Liver (tissue), 9 donors: Measurements from ENCODE around the gene GRK6. TPM values are rescaled to one million over a fixed set of nuclear protein-coding genes. Genes with fewer than 3 reads are reported as not detected.

ENCODE experiments used
- DNase-seq: peaks from one replicate; pipeline ENCODE4 v3.0.0-alpha.2; 2017; ENCODE audit warnings: low spot score
- H3K27ac ChIP-seq, 2 donors: one replicate each; pipeline ENCODE4 v1.7.0; 2013; ENCODE audit warnings: inconsistent platforms in 2 of 2, low read length in 2 of 2, control low read depth in 1 of 2, low read depth in 1 of 2, mild to moderate bottlenecking in 1 of 2
- H3K27me3 ChIP-seq, 4 donors: one replicate each; pipeline versions ENCODE4 v1.6.1 to v1.7.0; 2013; ENCODE audit warnings: low read length in 3 of 4, inconsistent platforms in 1 of 4, mild to moderate bottlenecking in 1 of 4, moderate library complexity in 1 of 4; ENCODE audit not compliant: control insufficient read depth in 4 of 4, insufficient read depth in 4 of 4
- H3K36me3 ChIP-seq, 4 donors: one replicate each; pipeline versions ENCODE4 v1.6.1 to v1.7.0; 2013; ENCODE audit warnings: low read length in 3 of 4, mild to moderate bottlenecking in 3 of 4, low read depth in 1 of 4, moderate library complexity in 1 of 4; ENCODE audit not compliant: control insufficient read depth in 4 of 4, insufficient read depth in 3 of 4
- H3K4me1 ChIP-seq, 4 donors: one replicate each; pipeline versions ENCODE4 v1.6.1 to v1.7.0; 2013; ENCODE audit warnings: low read length in 3 of 4, mild to moderate bottlenecking in 3 of 4, moderate library complexity in 1 of 4; ENCODE audit not compliant: control insufficient read depth in 4 of 4, insufficient read depth in 4 of 4
- H3K4me3 ChIP-seq, 3 donors: one replicate each; pipeline versions ENCODE4 v1.6.1 to v1.7.0; 2013; ENCODE audit warnings: low read length in 3 of 3, control low read depth in 1 of 3, low read depth in 1 of 3, mild to moderate bottlenecking in 1 of 3
- H3K9ac ChIP-seq, 2 donors: one replicate each; pipeline ENCODE4 v1.7.0; 2013; ENCODE audit warnings: low read length in 2 of 2, mild to moderate bottlenecking in 2 of 2, moderate library complexity in 2 of 2, control low read depth in 1 of 2, low read depth in 1 of 2
- H3K9me3 ChIP-seq, 4 donors: one replicate each; pipeline versions ENCODE4 v1.6.1 to v1.7.0; 2013; ENCODE audit warnings: low read length in 3 of 4; ENCODE audit not compliant: control insufficient read depth in 4 of 4
- ATF3 ChIP-seq: IDR thresholded peaks from 2 replicates; pipeline ENCODE4 v1.6.1; 2016; ENCODE audit warnings: antibody characterized with exemption
- CTCF ChIP-seq: fragments of 150-350 bp; IDR thresholded peaks from 2 replicates; pipeline ENCODE4 v1.5.1; 2017; ENCODE audit warnings: improper control_type of control experiment, low read depth, low read length; ENCODE audit not compliant: missing input control
- EGR1 ChIP-seq, 2 donors: IDR thresholded peaks; 2 replicates each; pipeline ENCODE4 v1.6.1; 2016 to 2018; ENCODE audit warnings: antibody characterized with exemption in 2 of 2, low read depth in 2 of 2
- FOXA1 ChIP-seq: IDR thresholded peaks from 2 replicates; pipeline ENCODE4 v1.6.1; 2016; ENCODE audit warnings: antibody characterized with exemption
- FOXA2 ChIP-seq: IDR thresholded peaks from 2 replicates; pipeline ENCODE4 v1.6.1; 2016; ENCODE audit warnings: antibody characterized with exemption
- GABPA ChIP-seq, 2 donors: IDR thresholded peaks in 1 of 2; conservative IDR thresholded peaks in 1 of 2; 2 replicates each; pipeline ENCODE4 v1.6.1; 2016; ENCODE audit warnings: antibody characterized with exemption in 2 of 2, mild to moderate bottlenecking in 1 of 2, moderate library complexity in 1 of 2
- HNF4A ChIP-seq, 2 donors: conservative IDR thresholded peaks; 2 replicates each; pipeline ENCODE4 v1.6.1; 2016; ENCODE audit warnings: antibody characterized with exemption in 2 of 2, mild to moderate bottlenecking in 2 of 2
- HNF4G ChIP-seq: IDR thresholded peaks from 2 replicates; pipeline ENCODE4 v1.6.1; 2016; ENCODE audit warnings: antibody characterized with exemption
- JUND ChIP-seq, 2 donors: IDR thresholded peaks; 2 replicates each; pipeline ENCODE4 v1.6.1; 2016; ENCODE audit warnings: antibody characterized with exemption in 2 of 2
- MAX ChIP-seq: IDR thresholded peaks from 2 replicates; pipeline ENCODE4 v1.6.1; 2016; ENCODE audit warnings: antibody characterized with exemption
- NR2F2 ChIP-seq: IDR thresholded peaks from 2 replicates; pipeline ENCODE4 v1.6.1; 2016; ENCODE audit warnings: antibody characterized with exemption
- RAD21 ChIP-seq, 2 donors: IDR thresholded peaks; 2 replicates each; pipeline ENCODE4 v1.6.1; 2016; ENCODE audit warnings: antibody characterized with exemption in 2 of 2, mild to moderate bottlenecking in 2 of 2
- REST ChIP-seq: IDR thresholded peaks from 2 replicates; pipeline ENCODE4 v1.6.1; 2016; ENCODE audit warnings: antibody characterized with exemption, mild to moderate bottlenecking
- RXRA ChIP-seq, 2 donors: IDR thresholded peaks; 2 replicates each; pipeline ENCODE4 v1.6.1; 2017 to 2018; ENCODE audit warnings: antibody characterized with exemption in 2 of 2, mild to moderate bottlenecking in 1 of 2
- SP1 ChIP-seq: IDR thresholded peaks from 2 replicates; pipeline ENCODE4 v1.6.1; 2018; ENCODE audit warnings: antibody characterized with exemption, mild to moderate bottlenecking
- TAF1 ChIP-seq: conservative IDR thresholded peaks from 2 replicates; pipeline ENCODE4 v1.6.1; 2016; ENCODE audit warnings: antibody characterized with exemption, mild to moderate bottlenecking
- YY1 ChIP-seq: IDR thresholded peaks from 2 replicates; pipeline ENCODE4 v1.6.1; 2016; ENCODE audit warnings: antibody characterized with exemption, mild to moderate bottlenecking
- ZBTB33 ChIP-seq: IDR thresholded peaks from 2 replicates; pipeline ENCODE4 v1.6.1; 2016; ENCODE audit warnings: antibody characterized with exemption
- WGBS: extraction: QIAGEN DNeasy Blood & Tissue Kit; methylation state at CpG from one replicate; pipeline ENCODE4 v1.1.7; 2013; 5-methylcytosine and 5-hydroxymethylcytosine counted together
- polyA plus RNA-seq, 2 donors: library from polyadenylated mRNA; stranded (reverse) in 1 of 2; unstranded in 1 of 2; fragments of 200-250 nt in 1 of 2; fragments of >200 nt in 1 of 2; fragmentation: Nextera tagmentation in 1 of 2; extraction: Ambion mirVana in 1 of 2; gene quantifications; one replicate each; pipeline versions ENCODE4 v1.2.1 to v1.2.3, GENCODE V29; 2013 to 2015
- total RNA-seq, 2 donors: library from RNA; depleted of rRNA; stranded (reverse); fragments of >200 nt; gene quantifications; one replicate each; pipeline ENCODE4 v1.2.3, GENCODE V29; 2014
- donor health status: healthy.
- donor health status: healthy.
- donor health status: healthy.
- donor health status: healthy.
- donor health status: healthy.

GRK6 gene
- total and polyA plus RNA-seq, 4 donors, result 3.1 to 24.0 (median 10.8) TPM

GRCh38 chr5:177487975-177488374 lies 61.5 kb downstream of the GRK6 start:
- DNase-seq, result no peak
- Histone ChIP-seq H3K4me3 (no peak overlapping the region), H3K27me3 (no peaks in the 10 kb centered on the region), H3K36me3 (peaks cover 0 to 4% (median under 1%) of the 10 kb centered on the region in 4 donors), H3K9ac (no peak overlapping the region), H3K9me3 (no peaks in the 10 kb centered on the region), H3K27ac (no peak overlapping the region), H3K4me1 (no peaks in the 10 kb centered on the region)
- TF ChIP-seq FOXA1, result no peak
- TF ChIP-seq YY1, result no peak
- no peak for TF ChIP-seq TAF1
- no peak for TF ChIP-seq EGR1 (IDR thresholded peaks at IDR 0.05; ENCODE audit: low read depth in 2 of 2)
- no peak for TF ChIP-seq ZBTB33
- TF ChIP-seq RXRA (IDR thresholded peaks at IDR 0.05), result no peak
- TF ChIP-seq SP1, result no peak
- TF ChIP-seq REST, result no peak
- no peak for TF ChIP-seq MAX
- no peak for TF ChIP-seq CTCF
- no peak for TF ChIP-seq HNF4A (conservative IDR thresholded peaks at IDR 0.05)
- TF ChIP-seq GABPA (IDR thresholded peaks at IDR 0.05 in 1 of 2, conservative IDR thresholded peaks at IDR 0.05 in 1 of 2), result no peak
- no peak for TF ChIP-seq JUND (IDR thresholded peaks at IDR 0.05)
- no peak for TF ChIP-seq ATF3
- no peak for TF ChIP-seq RAD21 (IDR thresholded peaks at IDR 0.05)
- TF ChIP-seq NR2F2, result no peak
- no peak for TF ChIP-seq FOXA2
- TF ChIP-seq HNF4G, result no peak
- 95% methylated on average over 15 of the region's 15 CpGs for WGBS
